Measurements from ENCODE around the gene ARPC5L. TPM values are rescaled to one million over a fixed set of nuclear protein-coding genes. Genes with fewer than 3 reads are reported as not detected.
A peak's percentile ranks its signal among the peaks of the same experiment; 100 is the strongest.

Gene ARPC5L
- total and polyA plus RNA-seq, 2 of the 13 experiments (the other 11 are each of a cell fraction or from before 2014, with no cell fraction given), result 29.9 to 33.8 TPM

- no peak for TF ChIP-seq AHDC1 (CRISPR knock-in tag; IDR thresholded peaks at IDR 0.05; ENCODE audit: borderline replicate concordance)
- TF ChIP-seq ZNF576 (CRISPR knock-in tag; IDR thresholded peaks at IDR 0.05), result no peak
- no peak for TF ChIP-seq ZNF841 (CRISPR knock-in tag; IDR thresholded peaks at IDR 0.05; ENCODE audit: borderline replicate concordance)
- no peak for TF ChIP-seq NFIC (IDR thresholded peaks at IDR 0.05; ENCODE audit: low read length)
- no peak for TF ChIP-seq ARNT (IDR thresholded peaks at IDR 0.05)
- TF ChIP-seq KAT2B (IDR thresholded peaks at IDR 0.05; ENCODE audit: borderline replicate concordance, low read depth, low read length), result no peak
- TF ChIP-seq ZSCAN22 (CRISPR knock-in tag; IDR thresholded peaks at IDR 0.05), result no peak
- TF ChIP-seq ZNF547 (CRISPR knock-in tag; IDR thresholded peaks at IDR 0.05), result peak; percentile 43; the same call in 1 of the 2 replicates
- no peak for TF ChIP-seq TMF1 (CRISPR knock-in tag; IDR thresholded peaks at IDR 0.05; ENCODE audit: low read depth)
- no peak for TF ChIP-seq HOMEZ (CRISPR knock-in tag; IDR thresholded peaks at IDR 0.05; ENCODE audit: low read depth)
- TF ChIP-seq PRDM4 (CRISPR knock-in tag; IDR thresholded peaks at IDR 0.05; ENCODE audit: borderline replicate concordance), result no peak
- no peak for TF ChIP-seq MTERF4 (CRISPR knock-in tag; IDR thresholded peaks at IDR 0.05)
- no peak for TF ChIP-seq CERS6 (CRISPR knock-in tag; IDR thresholded peaks at IDR 0.05)
- TF ChIP-seq ELK4 (CRISPR knock-in tag; IDR thresholded peaks at IDR 0.05; ENCODE audit: borderline replicate concordance), result no peak
Measured at GRCh38 chr9:124868511-124869465, 6.9 kb downstream of the ARPC5L start (continued).
